Measurements from ENCODE around the gene KBTBD6. TPM values are rescaled to one million over a fixed set of nuclear protein-coding genes. Genes with fewer than 3 reads are reported as not detected.

Gene KBTBD6
- total and polyA plus RNA-seq, 2 donors: 5.5 to 7.0 TPM

DNA sequence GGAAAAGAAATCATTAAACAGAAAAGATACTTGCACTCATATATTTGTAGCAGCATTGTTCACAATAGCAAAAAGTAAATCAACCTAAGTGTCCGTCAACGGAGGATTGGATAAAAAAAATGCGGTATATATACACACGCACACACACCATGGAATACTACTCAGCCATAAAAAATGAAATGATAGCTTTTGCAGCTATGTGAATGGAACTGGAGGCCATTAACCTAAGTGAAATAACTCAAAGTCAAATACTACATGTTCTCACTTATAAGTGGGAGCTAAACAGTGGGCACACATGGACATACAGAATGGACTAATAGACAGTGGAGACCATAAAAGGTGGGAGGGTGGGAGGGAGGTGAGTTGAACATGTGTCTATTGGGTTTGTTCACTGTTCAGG, 52.9 kb downstream of the KBTBD6 start:
- Histone ChIP-seq H3K9me3 (ENCODE audit: control insufficient read depth in 2 of 2, insufficient read depth in 1 of 2, low read length in 1 of 2) (no peaks in the 10 kb centered on the region), H3K4me1 (ENCODE audit: control insufficient read depth in 2 of 2, insufficient read depth in 2 of 2, low read length in 2 of 2) (no peaks in the 10 kb centered on the region), H3K27me3 (ENCODE audit: control insufficient read depth in 2 of 2, insufficient read depth in 1 of 2, low read length in 1 of 2) (no peaks in the 10 kb centered on the region), H3K27ac (ENCODE audit: low read depth in 1 of 2, low read length in 1 of 2) (no peak overlapping the region), H3K4me3 (ENCODE audit: low read length in 2 of 2) (no peak overlapping the region), H3K36me3 (ENCODE audit: control insufficient read depth in 2 of 2, insufficient read depth in 2 of 2, low read length in 1 of 2) (peaks cover 24 to 53% of the 10 kb centered on the region in 2 donors)
- WGBS: over 99% methylated on average over 4 of the region's 4 CpGs
- DNase-seq (ENCODE audit: low read depth in 6 of 9, low spot score in 9 of 9): no peak

Other genes with a start within 250 kb of the KBTBD6 start
- gene ELF1, start 113.5 kb downstream of the KBTBD6 start, total RNA-seq: 89.3 TPM
- gene ELF1, start 113.5 kb downstream of the KBTBD6 start, polyA plus RNA-seq: 64.2 TPM
- gene WBP4, start 71.3 kb downstream of the KBTBD6 start, total RNA-seq: 15.2 TPM
- 16.6 TPM for gene WBP4, start 71.3 kb downstream of the KBTBD6 start, polyA plus RNA-seq
- 6.9 TPM for gene KBTBD7, start 61.8 kb upstream of the KBTBD6 start, total RNA-seq
- gene KBTBD7, start 61.8 kb upstream of the KBTBD6 start, polyA plus RNA-seq: 5.8 TPM
- 16.3 TPM for gene MTRF1, start 130.8 kb upstream of the KBTBD6 start, total RNA-seq
- 24.5 TPM for gene MTRF1, start 130.8 kb upstream of the KBTBD6 start, polyA plus RNA-seq
- gene NAA16, start 178.5 kb upstream of the KBTBD6 start, total RNA-seq: 10.6 TPM
- 23.8 TPM for gene NAA16, start 178.5 kb upstream of the KBTBD6 start, polyA plus RNA-seq

All from thymus (tissue), 11 donors.